Neuronal stem cell (in vitro differentiated cells): Measurements from ENCODE around the gene PPM1B.

Experiments
- DNase-seq: peaks from one replicate; pipeline ENCODE4 v3.0.0-alpha.2; 2013; ENCODE audit warnings: low spot score
- H2AFZ ChIP-seq: one replicate; pipeline ENCODE4 v1.6.1; 2013; ENCODE audit warnings: mild to moderate bottlenecking, low read length, inconsistent platforms
- H2AK5ac ChIP-seq: 2 replicates; pipeline ENCODE4 v1.6.1; 2013; ENCODE audit warnings: low read depth, mild to moderate bottlenecking, inconsistent platforms, low read length, moderate library complexity, mixed read lengths
- H2BK120ac ChIP-seq: 2 replicates; pipeline ENCODE4 v1.6.1; 2013; ENCODE audit warnings: low read depth, mild to moderate bottlenecking, inconsistent platforms, low read length, moderate library complexity, mixed read lengths
- H2BK12ac ChIP-seq: one replicate; pipeline ENCODE4 v1.6.1; 2013; ENCODE audit warnings: low read length, inconsistent platforms
- H2BK15ac ChIP-seq: 2 replicates; pipeline ENCODE4 v1.6.1; 2013; ENCODE audit warnings: mild to moderate bottlenecking, low read length, inconsistent platforms, mixed read lengths
- H2BK5ac ChIP-seq: one replicate; pipeline ENCODE4 v1.6.1; 2013; ENCODE audit warnings: inconsistent platforms, mild to moderate bottlenecking, low read length, moderate library complexity
- H3K14ac ChIP-seq: one replicate; pipeline ENCODE4 v1.6.1; 2013; ENCODE audit warnings: low read length, inconsistent platforms
- H3K18ac ChIP-seq: 2 replicates; pipeline ENCODE4 v1.6.1; 2013; ENCODE audit warnings: low read length, inconsistent platforms
- H3K23ac ChIP-seq: 2 replicates; pipeline ENCODE4 v1.6.1; 2013; ENCODE audit warnings: low read depth, mild to moderate bottlenecking, mixed read lengths, low read length, inconsistent platforms; ENCODE audit not compliant: poor library complexity
- H3K27ac ChIP-seq: replicated peaks from 3 replicates; pipeline ENCODE4 v1.5.1; 2013; ENCODE audit warnings: low read length, inconsistent platforms
- H3K27me3 ChIP-seq, 3 experiments: 2 replicates each; pipeline ENCODE4 v1.6.1; 2013; ENCODE audit warnings: low read length in 3 of 3, mild to moderate bottlenecking in 2 of 3, inconsistent platforms in 1 of 3, low read depth in 1 of 3, mixed read lengths in 1 of 3, moderate library complexity in 1 of 3; ENCODE audit not compliant: control insufficient read depth in 3 of 3, insufficient read depth in 3 of 3
- H3K36me3 ChIP-seq, 2 donors: replicated peaks in 1 of 2; 2 replicates each; pipeline ENCODE4 v1.6.1; 2013; ENCODE audit warnings: low read length in 2 of 2; ENCODE audit not compliant: control insufficient read depth in 2 of 2, insufficient read depth in 2 of 2
- H3K4ac ChIP-seq: 2 replicates; pipeline ENCODE4 v1.6.1; 2013; ENCODE audit warnings: inconsistent platforms, mild to moderate bottlenecking, low read length, moderate library complexity
- H3K4me1 ChIP-seq, 2 donors: 1 replicate in 1 of 2; 2 replicates in 1 of 2; pipeline ENCODE4 v1.6.1; 2013; ENCODE audit warnings: low read length in 2 of 2, low read depth in 1 of 2; ENCODE audit not compliant: control insufficient read depth in 2 of 2, insufficient read depth in 1 of 2
- H3K4me2 ChIP-seq: one replicate; pipeline ENCODE4 v1.6.1; 2013; ENCODE audit warnings: mild to moderate bottlenecking, low read length, inconsistent platforms; ENCODE audit not compliant: insufficient read depth, poor library complexity, severe bottlenecking
- H3K4me3 ChIP-seq, 2 donors: 2 replicates each; pipeline ENCODE4 v1.5.1; 2013; ENCODE audit warnings: low read length in 2 of 2, mild to moderate bottlenecking in 2 of 2, inconsistent platforms in 1 of 2, moderate library complexity in 1 of 2
- H3K79me1 ChIP-seq: one replicate; pipeline ENCODE4 v1.6.1; 2013; ENCODE audit warnings: low read depth, mild to moderate bottlenecking, inconsistent platforms, low read length, moderate library complexity
- H3K9ac ChIP-seq: one replicate; pipeline ENCODE4 v1.6.1; 2013; ENCODE audit warnings: mild to moderate bottlenecking, low read depth, low read length, inconsistent platforms; ENCODE audit not compliant: poor library complexity
- H3K9me3 ChIP-seq, 2 donors: replicated peaks in 1 of 2; 2 replicates each; pipeline versions ENCODE3 to v1.6.1; 2013; ENCODE audit warnings: low read length in 2 of 2, mild to moderate bottlenecking in 2 of 2, inconsistent platforms in 1 of 2, low read depth in 1 of 2, mixed read lengths in 1 of 2, moderate library complexity in 1 of 2; ENCODE audit not compliant: control insufficient read depth in 2 of 2, insufficient read depth in 1 of 2
- H4K8ac ChIP-seq: one replicate; pipeline ENCODE4 v1.6.1; 2013; ENCODE audit warnings: low read depth, mild to moderate bottlenecking, inconsistent platforms, low read length, moderate library complexity
- H4K91ac ChIP-seq: one replicate; pipeline ENCODE4 v1.6.1; 2013; ENCODE audit warnings: low read length, low read depth, mild to moderate bottlenecking, inconsistent platforms; ENCODE audit not compliant: poor library complexity
- WGBS, 2 donors: extraction: QIAGEN DNeasy Blood & Tissue Kit; methylation state at CpG; one replicate each; pipeline ENCODE4 v1.1.7; 2013; ENCODE audit warnings: missing lambda C conversion rate in 2 of 2, mixed read lengths in 1 of 2; ENCODE audit not compliant: insufficient read length in 2 of 2, insufficient replicate concordance in 1 of 2; ENCODE audit errors: extremely low coverage in 2 of 2; 5-methylcytosine and 5-hydroxymethylcytosine counted together

The PPM1B gene

DNA sequence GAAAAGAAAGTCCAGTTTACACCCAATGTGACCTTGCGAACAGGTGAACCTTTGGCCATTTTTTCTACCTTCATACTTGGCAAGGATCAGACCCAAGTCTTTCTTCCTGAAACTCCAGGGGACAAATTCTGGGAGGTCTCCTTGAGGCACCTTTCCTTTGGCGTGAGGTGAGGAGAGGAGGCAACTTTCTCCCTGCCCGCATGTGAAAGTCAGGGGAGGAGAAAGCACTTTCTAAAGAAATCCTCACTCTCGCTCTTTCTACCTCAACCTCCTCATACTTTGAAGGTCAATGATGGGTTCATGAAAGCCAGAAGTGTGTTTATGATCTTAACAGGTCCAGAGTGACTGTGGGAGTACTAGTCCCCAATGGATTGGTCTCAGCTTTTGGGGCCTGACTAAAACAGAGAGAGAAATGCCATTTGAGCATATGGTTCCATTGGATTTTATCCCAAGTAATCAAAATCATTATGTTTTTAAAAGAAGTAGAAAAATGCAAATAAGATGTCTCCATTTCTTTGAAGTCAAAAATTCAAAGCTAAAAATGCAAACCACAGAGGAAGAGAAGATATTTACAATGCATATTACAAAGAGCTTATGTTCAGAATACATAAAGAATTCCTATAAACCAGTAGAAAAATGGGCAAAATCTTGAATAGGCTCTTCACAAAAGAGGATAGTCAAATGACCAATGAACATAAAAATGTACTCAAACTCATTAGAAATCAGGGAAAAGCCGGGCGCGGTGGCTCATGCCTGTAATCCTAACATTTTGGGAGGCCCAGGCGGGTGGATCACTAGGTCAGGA lies 15.6 kb upstream of the PPM1B start:
- Histone ChIP-seq H3K27ac (no peak overlapping the region), H3K9ac (no peak overlapping the region), H2BK5ac (no peak overlapping the region), H2BK12ac (no peak overlapping the region), H3K23ac (no peak overlapping the region), H3K79me1 (no peaks in the 10 kb centered on the region), H2AK5ac (no peak overlapping the region), H3K4me3 (no peak overlapping the region), H4K91ac (no peak overlapping the region), H2BK15ac (no peak overlapping the region), H3K18ac (no peak overlapping the region), H3K27me3 (peaks cover 0 to 13% (median 0%) of the 10 kb centered on the region in 3 experiments), H3K14ac (no peak overlapping the region), H2AFZ (no peak overlapping the region), H3K36me3 (no peaks in the 10 kb centered on the region), H2BK120ac (no peak overlapping the region), H3K4me2 (no peak overlapping the region), H3K9me3 (no peaks in the 10 kb centered on the region), H3K4ac (no peak overlapping the region), H4K8ac (no peak overlapping the region), H3K4me1 (no peaks in the 10 kb centered on the region)
- DNase-seq: no peak
- WGBS, 2 donors: no CpG with 5 or more reads among the region's 8 CpGs

DNA sequence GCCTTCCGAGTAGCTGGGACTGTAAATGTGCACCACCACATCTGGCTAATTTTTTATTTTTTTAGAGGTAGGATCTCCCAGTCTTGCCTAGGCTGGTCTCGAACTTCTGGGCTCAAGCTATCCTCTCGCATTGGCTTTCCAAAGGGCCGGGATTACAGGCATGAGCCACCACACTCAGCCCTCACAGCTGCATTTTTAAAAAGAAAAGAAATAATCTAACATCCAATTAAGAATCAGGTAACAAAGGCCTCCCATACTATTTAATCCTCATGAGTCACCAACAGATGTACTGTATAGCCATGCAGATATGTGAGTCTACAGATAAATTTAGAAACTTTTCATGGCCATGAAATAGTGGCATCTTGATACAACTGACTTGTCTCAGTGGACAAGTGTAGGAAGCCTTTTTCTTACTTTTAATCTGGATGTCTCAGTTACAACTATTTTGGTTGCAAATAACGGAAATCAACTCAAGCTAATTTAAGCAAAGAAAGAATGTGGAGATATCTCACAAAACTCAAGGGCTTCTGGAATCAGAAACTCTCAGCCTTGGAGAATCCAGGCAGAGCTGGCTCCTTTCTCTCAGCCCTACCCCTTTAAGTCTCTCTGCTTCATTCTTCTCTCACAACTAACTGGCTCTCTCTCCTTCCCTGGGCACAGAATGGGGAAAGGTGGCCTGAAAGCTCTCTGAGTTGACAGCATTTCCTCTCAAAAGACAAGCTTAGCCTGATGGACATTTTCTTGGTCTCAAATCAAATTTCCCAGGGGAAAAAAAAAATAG lies 12.8 kb upstream of the PPM1B start:
- peaks cover 0 to 13% (median 0%) of the 10 kb centered on the region in 3 experiments for H3K27me3 ChIP-seq
- H2BK5ac ChIP-seq: no peak overlapping the region
- no peak overlapping the region for H3K4me3 ChIP-seq
- H3K79me1 ChIP-seq: no peaks in the 10 kb centered on the region
- H3K4ac ChIP-seq: no peak overlapping the region
- H2AK5ac ChIP-seq: no peak overlapping the region
- H2BK12ac ChIP-seq: no peak overlapping the region
- DNase-seq: no peak
- H2AFZ ChIP-seq: no peak overlapping the region
- no peak overlapping the region for H2BK120ac ChIP-seq
- H3K36me3 ChIP-seq: no peaks in the 10 kb centered on the region
- no peak overlapping the region for H3K18ac ChIP-seq
- no peak overlapping the region for H3K9ac ChIP-seq
- no peak overlapping the region for H3K4me2 ChIP-seq
- H3K27ac ChIP-seq: no peak overlapping the region
- H4K8ac ChIP-seq: no peak overlapping the region
- H2BK15ac ChIP-seq: no peak overlapping the region
- H3K9me3 ChIP-seq: no peaks in the 10 kb centered on the region
- H3K4me1 ChIP-seq: no peaks in the 10 kb centered on the region
- H3K23ac ChIP-seq: no peak overlapping the region
- H4K91ac ChIP-seq: no peak overlapping the region
- H3K14ac ChIP-seq: no peak overlapping the region
- WGBS, 2 donors: no CpG with 5 or more reads among the region's 5 CpGs

DNA sequence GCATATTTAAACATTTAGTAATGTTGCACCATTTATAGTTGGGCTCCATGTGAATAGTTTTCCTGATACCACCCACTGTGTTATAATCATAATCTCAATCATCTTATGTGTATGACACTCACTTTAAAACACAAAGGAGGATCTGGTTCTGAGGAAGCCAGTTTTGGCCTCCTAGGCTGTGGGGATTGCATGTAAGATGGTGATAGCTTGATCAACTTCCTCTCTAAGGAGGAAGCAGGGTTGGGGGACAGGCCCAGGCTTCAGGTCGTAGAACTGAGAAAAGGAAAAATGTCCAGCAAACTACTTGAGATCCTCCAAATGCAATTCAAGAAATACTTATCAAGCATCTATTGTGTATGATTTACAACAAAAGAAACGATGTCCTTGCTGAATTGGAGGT lies 4.9 kb upstream of the PPM1B start:
- Histone ChIP-seq H3K36me3 (no peaks in the 10 kb centered on the region), H3K14ac (no peak overlapping the region), H2BK15ac (no peak overlapping the region), H4K8ac (no peak overlapping the region), H3K4ac (no peak overlapping the region), H2AK5ac (no peak overlapping the region), H2BK12ac (no peak overlapping the region), H3K4me3 (no peak overlapping the region), H3K18ac (no peak overlapping the region), H2BK5ac (no peak overlapping the region), H3K27me3 (no peaks in the 10 kb centered on the region), H3K4me1 (no peaks in the 10 kb centered on the region), H3K9me3 (peaks cover 0 to 13% of the 10 kb centered on the region in 2 donors), H3K79me1 (no peaks in the 10 kb centered on the region), H3K4me2 (no peak overlapping the region), H3K9ac (no peak overlapping the region), H3K27ac (no peak overlapping the region), H2BK120ac (no peak overlapping the region), H2AFZ (no peak overlapping the region), H4K91ac (no peak overlapping the region), H3K23ac (no peak overlapping the region)
- no peak for DNase-seq
- no CpG with 5 or more reads among the region's 2 CpGs for WGBS, 2 donors

DNA sequence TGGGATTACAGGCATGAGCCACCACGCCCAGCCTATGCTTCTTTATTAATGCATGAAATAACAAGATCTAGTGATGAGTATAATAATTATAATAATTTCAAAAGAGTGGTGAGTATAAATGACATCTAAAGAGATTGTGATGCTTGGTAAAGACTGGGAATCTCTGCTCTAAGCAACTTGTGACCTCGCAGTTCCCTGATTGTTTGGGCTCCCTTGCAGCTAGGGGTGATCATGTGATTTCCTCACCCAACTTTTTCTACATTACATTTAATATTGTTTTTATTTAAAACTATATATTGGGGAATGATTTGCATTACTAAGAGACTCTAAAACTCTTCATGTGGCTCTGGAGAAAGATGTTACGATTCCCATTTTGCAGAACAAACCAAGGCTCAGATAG lies 4.1 kb upstream of the PPM1B start:
- H3K9me3 ChIP-seq: peaks cover 0 to 13% of the 10 kb centered on the region in 2 donors
- DNase-seq: no peak
- H3K9ac ChIP-seq: no peak overlapping the region
- H2BK120ac ChIP-seq: no peak overlapping the region
- no peak overlapping the region for H3K4ac ChIP-seq
- no peaks in the 10 kb centered on the region for H3K27me3 ChIP-seq
- H3K27ac ChIP-seq: no peak overlapping the region
- H3K4me2 ChIP-seq: no peak overlapping the region
- H3K36me3 ChIP-seq: no peaks in the 10 kb centered on the region
- WGBS, 2 donors: no CpG with 5 or more reads among the region's 3 CpGs
- H3K18ac ChIP-seq: no peak overlapping the region
- H2AK5ac ChIP-seq: no peak overlapping the region
- no peaks in the 10 kb centered on the region for H3K4me1 ChIP-seq
- no peak overlapping the region for H4K8ac ChIP-seq
- H4K91ac ChIP-seq: no peak overlapping the region
- no peak overlapping the region for H2BK15ac ChIP-seq
- H2AFZ ChIP-seq: no peak overlapping the region
- H2BK12ac ChIP-seq: no peak overlapping the region
- H2BK5ac ChIP-seq: no peak overlapping the region
- no peak overlapping the region for H3K14ac ChIP-seq
- peaks cover 4% of the 10 kb centered on the region for H3K79me1 ChIP-seq
- no peak overlapping the region for H3K4me3 ChIP-seq
- H3K23ac ChIP-seq: no peak overlapping the region
